Activated CD8-positive, alpha-beta memory T cell treated with anti-CD3 and anti-CD28 coated beads, Interleukin-2, amount 50 U/mL, for 1 hour (primary cell): ENCODE data around the gene CACNA1C.
"Not testable (repeated sequence)": the region's sequence is repeated elsewhere in the genome, so short reads cannot be mapped to it uniquely, and the experiment has no call there.

ENCODE experiments used
- DNase-seq: peaks from one replicate; pipeline ENCODE4 v3.0.0-alpha.2; 2020; ENCODE audit errors: extremely low read depth

CACNA1C gene

GRCh38 chr12:2690348-2691005 is 637.7 kb downstream of the CACNA1C start:
- DNase-seq, result no peak

DNA sequence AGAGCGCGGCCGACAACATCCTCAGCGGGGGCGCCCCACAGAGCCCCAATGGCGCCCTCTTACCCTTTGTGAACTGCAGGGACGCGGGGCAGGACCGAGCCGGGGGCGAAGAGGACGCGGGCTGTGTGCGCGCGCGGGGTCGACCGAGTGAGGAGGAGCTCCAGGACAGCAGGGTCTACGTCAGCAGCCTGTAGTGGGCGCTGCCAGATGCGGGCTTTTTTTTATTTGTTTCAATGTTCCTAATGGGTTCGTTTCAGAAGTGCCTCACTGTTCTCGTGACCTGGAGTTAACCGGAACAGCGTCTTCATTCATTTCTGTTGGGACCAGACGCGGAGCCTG is 638.2 kb downstream of the CACNA1C start:
- no peak for DNase-seq

- no peak for DNase-seq
These were observed 638.7 kb downstream of the CACNA1C start for GRCh38 chr12:2691345-2692071.

- no peak for DNase-seq
These were observed 639.3 kb downstream of the CACNA1C start for GRCh38 chr12:2692080-2692479.

GRCh38 chr12:2693244-2693860 is 640.6 kb downstream of the CACNA1C start:
- no peak for DNase-seq

- no peak for DNase-seq
These were observed 641.3 kb downstream of the CACNA1C start for GRCh38 chr12:2693980-2694610.

DNA sequence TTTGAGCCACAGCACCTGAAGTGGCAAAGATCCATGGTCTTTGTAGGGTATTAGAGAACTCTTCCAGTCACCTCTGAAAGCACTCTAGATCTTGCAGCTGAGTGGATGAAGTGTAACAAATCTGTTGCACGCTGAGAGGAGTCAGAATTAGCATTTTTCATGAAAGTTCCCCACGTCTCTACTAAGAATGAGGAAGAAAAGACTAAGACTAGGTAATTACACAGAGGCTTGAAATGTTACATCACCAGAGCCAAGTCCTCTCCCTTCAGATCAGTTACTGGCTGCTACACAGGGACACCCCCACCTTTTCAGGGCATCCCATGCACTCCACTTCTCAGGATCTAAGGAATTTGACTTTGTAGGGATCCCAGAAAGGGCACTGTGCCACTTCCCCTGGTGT is 643.3 kb downstream of the CACNA1C start:
- no peak for DNase-seq

GRCh38 chr12:2697057-2697800 is 644.4 kb downstream of the CACNA1C start:
- DNase-seq, result no peak

DNA sequence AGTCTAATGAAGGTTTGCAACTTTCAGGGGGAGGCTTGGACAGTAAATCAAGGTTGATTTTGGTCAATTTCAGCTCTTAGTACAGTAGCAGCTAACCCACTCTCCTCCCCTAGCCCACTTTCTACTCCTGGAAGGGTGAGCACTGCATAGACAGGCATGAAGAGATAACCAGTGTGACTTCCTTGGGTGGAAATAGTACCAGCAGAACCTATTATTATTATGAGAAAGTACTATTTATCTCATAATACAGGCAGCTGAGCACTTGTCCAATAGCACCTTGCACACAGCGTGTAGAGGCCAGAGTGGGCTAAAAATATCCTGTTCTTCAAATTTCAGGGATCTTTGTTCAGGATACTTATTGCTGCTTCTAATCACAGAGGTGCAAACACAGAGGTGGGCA is 645.8 kb downstream of the CACNA1C start:
- DNase-seq, result no peak

- no peak for DNase-seq
These were observed 657.9 kb downstream of the CACNA1C start for GRCh38 chr12:2710701-2711100.

DNA sequence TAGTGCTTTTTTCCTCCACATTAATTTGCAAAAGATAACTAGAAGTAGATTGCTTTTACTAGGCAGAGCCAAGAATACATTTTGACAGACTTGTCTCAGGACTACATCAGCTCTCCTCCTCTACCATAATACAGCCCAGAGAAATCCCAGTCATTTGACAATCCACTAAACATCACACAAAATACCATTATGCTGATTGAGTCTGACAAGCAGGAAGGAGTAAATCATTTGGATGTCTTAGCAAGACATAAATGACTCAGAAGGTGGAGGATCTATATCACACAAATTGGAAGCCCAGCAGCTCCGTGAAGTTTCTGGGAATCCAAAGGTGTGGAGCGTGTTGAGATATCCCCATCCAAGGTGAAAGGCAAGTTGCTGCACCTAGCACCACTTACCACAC is 666.6 kb downstream of the CACNA1C start:
- DNase-seq, result no peak

- DNase-seq, result no peak
These were observed 670.0 kb downstream of the CACNA1C start for GRCh38 chr12:2722806-2723205.

DNA sequence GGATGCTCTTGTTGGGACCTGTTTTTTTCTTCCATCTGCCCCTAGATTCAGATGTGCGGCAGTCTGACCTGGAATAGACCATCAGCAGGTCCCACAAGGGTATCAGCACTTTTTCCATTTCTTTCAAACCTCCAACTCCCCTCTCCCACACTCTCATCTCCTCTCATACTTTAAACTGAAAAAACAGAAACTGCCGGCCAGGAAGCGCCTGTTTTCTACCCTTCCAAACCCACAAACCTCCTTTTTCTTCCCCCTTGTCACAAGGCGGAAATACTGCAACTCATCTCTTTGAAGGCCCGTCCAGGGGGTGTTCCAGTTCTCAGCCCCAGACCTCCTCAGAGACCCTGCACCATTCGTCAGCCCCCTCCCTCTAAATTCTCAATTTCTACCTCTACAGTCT is 679.5 kb downstream of the CACNA1C start:
- DNase-seq, result no peak

- no peak for DNase-seq
These were observed 680.9 kb downstream of the CACNA1C start for GRCh38 chr12:2733493-2734355.

- no peak for DNase-seq
These were observed 682.6 kb downstream of the CACNA1C start for GRCh38 chr12:2735432-2735831.

- DNase-seq, result no peak
These were observed 685.0 kb downstream of the CACNA1C start for GRCh38 chr12:2737656-2738241.

DNA sequence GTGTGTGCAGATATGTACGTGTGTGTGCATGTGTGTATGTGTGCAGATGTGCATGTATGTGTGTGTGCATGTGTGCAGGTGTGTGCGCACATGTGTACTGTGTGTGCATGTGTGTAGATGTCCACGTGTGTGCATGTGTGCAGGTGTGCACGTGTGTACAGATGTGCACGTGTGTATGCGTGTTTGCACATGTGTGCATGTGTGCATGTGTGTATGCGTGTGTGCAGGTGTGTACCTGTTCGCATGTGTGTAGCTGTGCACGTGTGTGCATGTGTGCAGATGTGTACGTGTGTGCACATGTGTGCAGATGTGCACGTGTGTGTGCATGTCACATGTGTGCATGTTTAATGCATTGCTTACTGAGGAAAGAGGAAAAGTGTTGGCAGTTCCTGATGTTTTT is 686.3 kb downstream of the CACNA1C start:
- no peak for DNase-seq

DNA sequence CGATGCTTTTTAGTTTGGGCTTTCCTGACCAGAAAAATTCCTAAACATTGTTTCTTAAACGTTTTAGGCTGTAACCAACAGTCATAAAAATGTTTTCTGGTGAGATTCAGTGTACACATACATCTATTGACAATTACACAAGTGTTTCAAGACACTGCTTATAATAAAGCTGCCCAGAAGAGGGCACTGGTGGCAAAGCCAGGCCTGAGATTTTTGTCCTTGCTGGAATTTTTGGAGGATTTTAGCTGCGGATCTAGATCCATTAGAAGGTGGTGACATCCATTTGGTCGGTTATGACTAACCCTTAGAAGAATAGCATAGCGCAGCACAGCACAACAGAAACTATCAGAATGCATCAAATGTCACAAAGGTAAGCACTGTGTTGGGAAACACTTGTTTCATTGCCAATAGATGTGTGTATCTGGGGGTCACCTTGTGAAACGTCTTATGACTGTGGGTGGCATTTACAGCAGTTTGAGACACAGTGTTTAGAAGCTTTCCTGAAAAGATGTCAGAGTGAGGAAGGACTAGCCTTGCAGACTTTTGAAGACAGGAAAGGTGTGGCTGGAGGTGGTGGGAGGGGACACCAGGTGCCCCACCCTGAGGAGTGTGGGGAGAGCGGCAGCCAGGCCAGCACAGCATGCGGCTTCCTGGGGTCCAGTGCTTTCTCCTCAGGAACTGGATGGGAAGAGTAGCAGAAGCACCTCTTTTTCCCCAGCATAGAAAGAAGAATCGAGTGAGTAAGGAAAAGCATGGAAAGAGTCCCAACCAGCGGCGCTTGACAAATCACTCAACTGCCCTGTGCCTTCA is 687.2 kb downstream of the CACNA1C start:
- no peak for DNase-seq

- not testable (repeated sequence) for DNase-seq
These were observed 689.2 kb downstream of the CACNA1C start for GRCh38 chr12:2742037-2742436.

DNA sequence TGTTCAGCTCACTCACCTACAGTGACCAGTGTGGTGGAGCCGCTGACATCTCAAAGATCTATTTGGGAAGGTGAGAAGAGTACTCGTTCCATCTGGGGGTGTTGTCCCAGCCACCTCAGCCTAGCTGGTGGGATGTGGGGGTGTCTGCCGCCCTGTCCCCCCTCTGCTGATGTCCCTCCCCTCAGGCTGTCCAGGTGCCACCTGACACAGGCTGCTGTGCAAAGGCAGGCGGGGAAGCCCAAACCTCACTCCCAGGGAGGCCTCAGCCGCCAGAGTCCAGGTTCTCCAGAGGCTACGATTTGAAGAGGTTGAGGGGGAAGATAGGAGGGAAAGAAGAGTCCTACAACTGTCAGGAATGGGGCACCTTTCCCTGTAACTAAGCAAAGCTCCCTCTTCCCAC is 690.7 kb downstream of the CACNA1C start:
- DNase-seq, result no peak
